Astrocyte (in vitro differentiated cells and primary cell): Measurements from ENCODE around the gene PSD. TPM values are rescaled to one million over a fixed set of nuclear protein-coding genes. Genes with fewer than 3 reads are reported as not detected.

Source experiments
- DNase-seq: peaks from one replicate; pipeline ENCODE4 v3.0.0-alpha.2; 2010; ENCODE audit warnings: low read depth
- FAIRE-seq: peaks from 2 replicates; lab custom pipeline; 2011; peaks lifted over from hg19 to GRCh38; lab: Jason Lieb, UNC
- H2AFZ ChIP-seq: 2 replicates; pipeline ENCODE4 v1.6.0; 2012; ENCODE audit warnings: low read depth, low read length, inconsistent platforms
- H3K27ac ChIP-seq: 2 replicates; pipeline ENCODE4 v1.5.1; 2011; ENCODE audit warnings: low read depth, low read length, inconsistent platforms
- H3K27me3 ChIP-seq: 2 replicates; pipeline ENCODE4 v1.6.0; 2011; ENCODE audit warnings: low read length, inconsistent platforms; ENCODE audit not compliant: insufficient read depth
- H3K36me3 ChIP-seq: 2 replicates; pipeline ENCODE4 v1.5.1; 2011; ENCODE audit warnings: low read length, inconsistent platforms; ENCODE audit not compliant: insufficient read depth
- H3K4me1 ChIP-seq: 2 replicates; pipeline ENCODE4 v1.5.1; 2011; ENCODE audit warnings: low read length, inconsistent platforms; ENCODE audit not compliant: insufficient read depth
- H3K4me2 ChIP-seq: 2 replicates; pipeline ENCODE4 v1.6.0; 2012; ENCODE audit warnings: low read length, inconsistent platforms
- H3K4me3 ChIP-seq: 2 replicates; pipeline ENCODE4 v1.5.1; 2011; ENCODE audit warnings: low read depth, mild to moderate bottlenecking, low read length, inconsistent platforms; ENCODE audit not compliant: insufficient read depth
- H3K79me2 ChIP-seq: 2 replicates; pipeline ENCODE4 v1.6.0; 2012; ENCODE audit warnings: mild to moderate bottlenecking, low read length, inconsistent platforms; ENCODE audit not compliant: insufficient read depth
- H3K9ac ChIP-seq: 2 replicates; pipeline ENCODE4 v1.6.0; 2012; ENCODE audit warnings: mild to moderate bottlenecking, low read length, inconsistent platforms
- H3K9me3 ChIP-seq: 2 replicates; pipeline ENCODE4 v1.5.1; 2012; ENCODE audit warnings: low read depth, mild to moderate bottlenecking, low read length, inconsistent platforms; ENCODE audit not compliant: insufficient read depth
- H4K20me1 ChIP-seq: 2 replicates; pipeline ENCODE4 v1.6.0; 2012; ENCODE audit warnings: low read length, inconsistent platforms; ENCODE audit not compliant: insufficient read depth
- H3K27ac Mint-ChIP-seq: one replicate; pipeline ENCODE4 v1.8.0; 2021; ENCODE audit warnings: mild to moderate bottlenecking, mixed read lengths; ENCODE audit not compliant: unreplicated experiment
- H3K27me3 Mint-ChIP-seq: one replicate; pipeline ENCODE4 v1.8.0; 2021; ENCODE audit warnings: low read depth, mixed read lengths; ENCODE audit not compliant: unreplicated experiment
- H3K36me3 Mint-ChIP-seq: one replicate; pipeline ENCODE4 v1.8.0; 2021; ENCODE audit warnings: low read depth, mixed read lengths; ENCODE audit not compliant: unreplicated experiment
- H3K4me1 Mint-ChIP-seq: one replicate; pipeline ENCODE4 v1.8.0; 2021; ENCODE audit warnings: low read depth, mixed read lengths; ENCODE audit not compliant: unreplicated experiment
- H3K4me3 Mint-ChIP-seq: one replicate; pipeline ENCODE4 v1.8.0; 2021; ENCODE audit warnings: mild to moderate bottlenecking, moderate library complexity, mixed read lengths; ENCODE audit not compliant: unreplicated experiment
- H3K9me3 Mint-ChIP-seq: one replicate; pipeline ENCODE4 v1.8.0; 2021; ENCODE audit warnings: mild to moderate bottlenecking, mixed read lengths; ENCODE audit not compliant: unreplicated experiment
- CTCF ChIP-seq: IDR thresholded peaks from 2 replicates; pipeline ENCODE4 v1.5.1; 2011; ENCODE audit warnings: low read depth, mild to moderate bottlenecking, inconsistent platforms, low read length, moderate library complexity; ENCODE audit not compliant: insufficient read depth
- EZH2 ChIP-seq: IDR thresholded peaks from 2 replicates; pipeline ENCODE4 v1.6.1; 2012; ENCODE audit warnings: mild to moderate bottlenecking, low read length, inconsistent platforms; ENCODE audit not compliant: insufficient read depth
- total RNA-seq: library from RNA; stranded (reverse); gene quantifications from 2 replicates; pipeline ENCODE4 v1.2.1, GENCODE V29; 2021

Gene PSD
- total RNA-seq, 1 donor from 2014 or later = 8.8 TPM

GRCh38 chr10:102399217-102400021 lies 19.2 kb downstream of the PSD start:
- Histone ChIP-seq H3K9ac (peak overlapping the region; percentile 75), H3K27ac (peak overlapping the region; percentile 45), H4K20me1 (peaks cover 9% of the 10 kb centered on the region), H3K36me3 (no peaks in the 10 kb centered on the region), H3K79me2 (peaks cover 13% of the 10 kb centered on the region), H3K4me3 (peak overlapping the region; percentile 56), H3K27me3 (no peaks in the 10 kb centered on the region), H3K4me1 (peaks cover 33% of the 10 kb centered on the region), H3K4me2 (peak overlapping the region; percentile 87), H3K9me3 (no peaks in the 10 kb centered on the region), H2AFZ (peak overlapping the region; percentile 73)
- Mint-ChIP-seq H3K27me3 (no peaks in the 10 kb centered on the region), H3K36me3 (peaks cover 6% of the 10 kb centered on the region), H3K4me1 (peaks cover 30% of the 10 kb centered on the region), H3K4me3 (peak overlapping the region; percentile 78), H3K27ac (peak overlapping the region; percentile 12), H3K9me3 (no peaks in the 10 kb centered on the region)
- FAIRE-seq (no peak), DNase-seq (peak; percentile 64)
- TF ChIP-seq EZH2 (no peak), CTCF (peak; percentile 45)

GRCh38 chr10:102398172-102399020 lies 20.2 kb downstream of the PSD start:
- FAIRE-seq (no peak), DNase-seq (no peak)
- H3K36me3 ChIP-seq = no peaks in the 10 kb centered on the region
- Mint-ChIP-seq H3K27me3 (no peaks in the 10 kb centered on the region), H3K9me3 (no peaks in the 10 kb centered on the region), H3K4me1 (peaks cover 30% of the 10 kb centered on the region), H3K36me3 (peaks cover 6% of the 10 kb centered on the region), H3K27ac (no peak overlapping the region), H3K4me3 (no peak overlapping the region)
- no peak overlapping the region for H3K4me3 ChIP-seq
- H3K4me1 ChIP-seq = peaks cover 37% of the 10 kb centered on the region
- H3K79me2 ChIP-seq = peaks cover 13% of the 10 kb centered on the region
- no peak overlapping the region for H3K27ac ChIP-seq
- peaks cover 7% of the 10 kb centered on the region for H4K20me1 ChIP-seq
- H3K9ac ChIP-seq = no peak overlapping the region
- no peaks in the 10 kb centered on the region for H3K9me3 ChIP-seq
- TF ChIP-seq EZH2 = no peak
- no peak for TF ChIP-seq CTCF
- no peak overlapping the region for H2AFZ ChIP-seq
- no peaks in the 10 kb centered on the region for H3K27me3 ChIP-seq
- H3K4me2 ChIP-seq = peak overlapping the region; percentile 87
